ENCODE measurements around the gene ARHGAP26. TPM values are rescaled to one million over a fixed set of nuclear protein-coding genes. Genes with fewer than 3 reads are reported as not detected.

Gene ARHGAP26
- total and polyA plus RNA-seq, 2 experiments from 2014 or later: 9.5 to 16.8 TPM

DNA sequence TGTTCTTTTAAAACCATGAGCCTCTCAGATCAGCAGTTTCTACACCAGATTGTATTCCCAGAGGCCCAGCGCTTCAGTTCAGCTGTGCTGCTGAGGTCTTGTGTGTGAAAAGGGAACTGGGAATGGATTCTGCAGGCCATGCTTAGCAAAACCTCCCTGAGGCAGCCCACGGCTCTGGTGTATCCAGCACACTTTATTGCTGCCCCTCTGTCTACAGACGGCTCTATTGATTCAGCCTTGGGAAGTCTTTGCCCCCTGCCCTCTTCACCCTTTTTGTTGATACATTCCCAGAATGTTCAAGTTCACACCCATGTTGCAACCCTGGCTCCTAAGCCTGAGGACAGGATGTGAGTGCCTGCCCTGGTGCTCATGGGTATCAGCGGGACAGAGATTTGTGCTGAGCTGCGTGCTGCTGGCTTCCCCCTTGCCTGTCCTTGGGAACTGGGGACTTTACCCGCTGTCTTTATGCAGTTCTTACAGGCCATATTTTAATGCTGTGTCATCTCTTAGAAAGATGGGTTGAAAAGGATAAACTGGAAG, 37.3 kb downstream of the ARHGAP26 start:
- Histone ChIP-seq H4K20me1 (replicated peaks; ENCODE audit: insufficient read depth) (peaks cover 4% of the 10 kb centered on the region; the same call in 1 of the 2 replicates), H3F3A (replicated peaks; ENCODE audit: low read depth) (no peaks in the 10 kb centered on the region; the same call in 1 of the 2 replicates), H3K4me2 (no peak overlapping the region; the same call in 1 of the 2 replicates), H3K27ac (ENCODE audit: low read depth) (peak overlapping the region; percentile 15; the same call in 1 of the 2 replicates), H3K4me1 (ENCODE audit: insufficient read depth) (peaks cover 20% of the 10 kb centered on the region; the same call in 1 of the 2 replicates), H3K9me2 (ENCODE audit: insufficient read depth) (no peaks in the 10 kb centered on the region), H3K27me3 (ENCODE audit: insufficient read depth) (no peaks in the 10 kb centered on the region), H3K36me3 (ENCODE audit: insufficient read depth) (no peaks in the 10 kb centered on the region), H3K79me2 (replicated peaks; ENCODE audit: insufficient read depth) (peaks cover 52% of the 10 kb centered on the region), H3K4me3 (no peak overlapping the region), H2AFZ (no peak overlapping the region)
- peaks cover 3% of the 10 kb centered on the region for H3K27me3 Mint-ChIP-seq (ENCODE audit: insufficient read depth, low read depth, poor library complexity)
- peaks cover 23% of the 10 kb centered on the region for H3K4me1 Mint-ChIP-seq
- TF ChIP-seq EZH2 (IDR thresholded peaks at IDR 0.05; ENCODE audit: low read depth, unreplicated experiment) (no peak), CREB1 (CRISPR knock-in tag; IDR thresholded peaks at IDR 0.05; ENCODE audit: low read depth) (no peak), STAT1 (IDR thresholded peaks at IDR 0.05; ENCODE audit: unreplicated experiment) (no peak), EZH2phosphoT487 (IDR thresholded peaks at IDR 0.05; ENCODE audit: unreplicated experiment) (no peak), JUNB (IDR thresholded peaks at IDR 0.05; ENCODE audit: unreplicated experiment) (no peak), NANOG (IDR thresholded peaks at IDR 0.05; ENCODE audit: borderline replicate concordance) (no peak), ZNF114 (CRISPR knock-in tag; IDR thresholded peaks at IDR 0.05) (no peak), ZNF331 (CRISPR knock-in tag; IDR thresholded peaks at IDR 0.05; ENCODE audit: low read depth) (no peak), POLR2AphosphoS5 (IDR thresholded peaks at IDR 0.05; ENCODE audit: low read depth) (no peak)
- TF ChIP-seq, protein P1, sequence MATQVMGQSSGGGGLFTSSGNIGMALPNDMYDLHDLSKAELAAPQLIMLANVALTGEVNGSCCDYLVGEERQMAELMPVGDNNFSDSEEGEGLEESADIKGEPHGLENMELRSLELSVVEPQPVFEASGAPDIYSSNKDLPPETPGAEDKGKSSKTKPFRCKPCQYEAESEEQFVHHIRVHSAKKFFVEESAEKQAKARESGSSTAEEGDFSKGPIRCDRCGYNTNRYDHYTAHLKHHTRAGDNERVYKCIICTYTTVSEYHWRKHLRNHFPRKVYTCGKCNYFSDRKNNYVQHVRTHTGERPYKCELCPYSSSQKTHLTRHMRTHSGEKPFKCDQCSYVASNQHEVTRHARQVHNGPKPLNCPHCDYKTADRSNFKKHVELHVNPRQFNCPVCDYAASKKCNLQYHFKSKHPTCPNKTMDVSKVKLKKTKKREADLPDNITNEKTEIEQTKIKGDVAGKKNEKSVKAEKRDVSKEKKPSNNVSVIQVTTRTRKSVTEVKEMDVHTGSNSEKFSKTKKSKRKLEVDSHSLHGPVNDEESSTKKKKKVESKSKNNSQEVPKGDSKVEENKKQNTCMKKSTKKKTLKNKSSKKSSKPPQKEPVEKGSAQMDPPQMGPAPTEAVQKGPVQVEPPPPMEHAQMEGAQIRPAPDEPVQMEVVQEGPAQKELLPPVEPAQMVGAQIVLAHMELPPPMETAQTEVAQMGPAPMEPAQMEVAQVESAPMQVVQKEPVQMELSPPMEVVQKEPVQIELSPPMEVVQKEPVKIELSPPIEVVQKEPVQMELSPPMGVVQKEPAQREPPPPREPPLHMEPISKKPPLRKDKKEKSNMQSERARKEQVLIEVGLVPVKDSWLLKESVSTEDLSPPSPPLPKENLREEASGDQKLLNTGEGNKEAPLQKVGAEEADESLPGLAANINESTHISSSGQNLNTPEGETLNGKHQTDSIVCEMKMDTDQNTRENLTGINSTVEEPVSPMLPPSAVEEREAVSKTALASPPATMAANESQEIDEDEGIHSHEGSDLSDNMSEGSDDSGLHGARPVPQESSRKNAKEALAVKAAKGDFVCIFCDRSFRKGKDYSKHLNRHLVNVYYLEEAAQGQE (IDR thresholded peaks at IDR 0.05; ENCODE audit: unreplicated experiment): no peak
- TF ChIP-seq, protein P2, sequence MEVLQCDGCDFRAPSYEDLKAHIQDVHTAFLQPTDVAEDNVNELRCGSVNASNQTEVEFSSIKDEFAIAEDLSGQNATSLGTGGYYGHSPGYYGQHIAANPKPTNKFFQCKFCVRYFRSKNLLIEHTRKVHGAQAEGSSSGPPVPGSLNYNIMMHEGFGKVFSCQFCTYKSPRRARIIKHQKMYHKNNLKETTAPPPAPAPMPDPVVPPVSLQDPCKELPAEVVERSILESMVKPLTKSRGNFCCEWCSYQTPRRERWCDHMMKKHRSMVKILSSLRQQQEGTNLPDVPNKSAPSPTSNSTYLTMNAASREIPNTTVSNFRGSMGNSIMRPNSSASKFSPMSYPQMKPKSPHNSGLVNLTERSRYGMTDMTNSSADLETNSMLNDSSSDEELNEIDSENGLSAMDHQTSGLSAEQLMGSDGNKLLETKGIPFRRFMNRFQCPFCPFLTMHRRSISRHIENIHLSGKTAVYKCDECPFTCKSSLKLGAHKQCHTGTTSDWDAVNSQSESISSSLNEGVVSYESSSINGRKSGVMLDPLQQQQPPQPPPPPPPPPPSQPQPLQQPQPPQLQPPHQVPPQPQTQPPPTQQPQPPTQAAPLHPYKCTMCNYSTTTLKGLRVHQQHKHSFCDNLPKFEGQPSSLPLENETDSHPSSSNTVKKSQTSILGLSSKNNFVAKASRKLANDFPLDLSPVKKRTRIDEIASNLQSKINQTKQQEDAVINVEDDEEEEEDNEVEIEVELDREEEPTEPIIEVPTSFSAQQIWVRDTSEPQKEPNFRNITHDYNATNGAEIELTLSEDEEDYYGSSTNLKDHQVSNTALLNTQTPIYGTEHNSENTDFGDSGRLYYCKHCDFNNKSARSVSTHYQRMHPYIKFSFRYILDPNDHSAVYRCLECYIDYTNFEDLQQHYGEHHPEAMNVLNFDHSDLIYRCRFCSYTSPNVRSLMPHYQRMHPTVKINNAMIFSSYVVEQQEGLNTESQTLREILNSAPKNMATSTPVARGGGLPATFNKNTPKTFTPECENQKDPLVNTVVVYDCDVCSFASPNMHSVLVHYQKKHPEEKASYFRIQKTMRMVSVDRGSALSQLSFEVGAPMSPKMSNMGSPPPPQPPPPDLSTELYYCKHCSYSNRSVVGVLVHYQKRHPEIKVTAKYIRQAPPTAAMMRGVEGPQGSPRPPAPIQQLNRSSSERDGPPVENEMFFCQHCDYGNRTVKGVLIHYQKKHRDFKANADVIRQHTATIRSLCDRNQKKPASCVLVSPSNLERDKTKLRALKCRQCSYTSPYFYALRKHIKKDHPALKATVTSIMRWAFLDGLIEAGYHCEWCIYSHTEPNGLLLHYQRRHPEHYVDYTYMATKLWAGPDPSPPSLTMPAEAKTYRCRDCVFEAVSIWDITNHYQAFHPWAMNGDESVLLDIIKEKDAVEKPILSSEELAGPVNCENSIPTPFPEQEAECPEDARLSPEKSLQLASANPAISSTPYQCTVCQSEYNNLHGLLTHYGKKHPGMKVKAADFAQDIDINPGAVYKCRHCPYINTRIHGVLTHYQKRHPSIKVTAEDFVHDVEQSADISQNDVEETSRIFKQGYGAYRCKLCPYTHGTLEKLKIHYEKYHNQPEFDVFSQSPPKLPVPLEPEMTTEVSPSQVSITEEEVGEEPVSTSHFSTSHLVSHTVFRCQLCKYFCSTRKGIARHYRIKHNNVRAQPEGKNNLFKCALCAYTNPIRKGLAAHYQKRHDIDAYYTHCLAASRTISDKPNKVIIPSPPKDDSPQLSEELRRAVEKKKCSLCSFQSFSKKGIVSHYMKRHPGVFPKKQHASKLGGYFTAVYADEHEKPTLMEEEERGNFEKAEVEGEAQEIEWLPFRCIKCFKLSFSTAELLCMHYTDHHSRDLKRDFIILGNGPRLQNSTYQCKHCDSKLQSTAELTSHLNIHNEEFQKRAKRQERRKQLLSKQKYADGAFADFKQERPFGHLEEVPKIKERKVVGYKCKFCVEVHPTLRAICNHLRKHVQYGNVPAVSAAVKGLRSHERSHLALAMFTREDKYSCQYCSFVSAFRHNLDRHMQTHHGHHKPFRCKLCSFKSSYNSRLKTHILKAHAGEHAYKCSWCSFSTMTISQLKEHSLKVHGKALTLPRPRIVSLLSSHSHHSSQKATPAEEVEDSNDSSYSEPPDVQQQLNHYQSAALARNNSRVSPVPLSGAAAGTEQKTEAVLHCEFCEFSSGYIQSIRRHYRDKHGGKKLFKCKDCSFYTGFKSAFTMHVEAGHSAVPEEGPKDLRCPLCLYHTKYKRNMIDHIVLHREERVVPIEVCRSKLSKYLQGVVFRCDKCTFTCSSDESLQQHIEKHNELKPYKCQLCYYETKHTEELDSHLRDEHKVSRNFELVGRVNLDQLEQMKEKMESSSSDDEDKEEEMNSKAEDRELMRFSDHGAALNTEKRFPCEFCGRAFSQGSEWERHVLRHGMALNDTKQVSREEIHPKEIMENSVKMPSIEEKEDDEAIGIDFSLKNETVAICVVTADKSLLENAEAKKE (CRISPR knock-in tag; IDR thresholded peaks at IDR 0.05): no peak
- TF ChIP-seq, protein P3, sequence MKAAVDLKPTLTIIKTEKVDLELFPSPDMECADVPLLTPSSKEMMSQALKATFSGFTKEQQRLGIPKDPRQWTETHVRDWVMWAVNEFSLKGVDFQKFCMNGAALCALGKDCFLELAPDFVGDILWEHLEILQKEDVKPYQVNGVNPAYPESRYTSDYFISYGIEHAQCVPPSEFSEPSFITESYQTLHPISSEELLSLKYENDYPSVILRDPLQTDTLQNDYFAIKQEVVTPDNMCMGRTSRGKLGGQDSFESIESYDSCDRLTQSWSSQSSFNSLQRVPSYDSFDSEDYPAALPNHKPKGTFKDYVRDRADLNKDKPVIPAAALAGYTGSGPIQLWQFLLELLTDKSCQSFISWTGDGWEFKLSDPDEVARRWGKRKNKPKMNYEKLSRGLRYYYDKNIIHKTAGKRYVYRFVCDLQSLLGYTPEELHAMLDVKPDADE (IDR thresholded peaks at IDR 0.05): no peak
- TF ChIP-seq, protein P4, sequence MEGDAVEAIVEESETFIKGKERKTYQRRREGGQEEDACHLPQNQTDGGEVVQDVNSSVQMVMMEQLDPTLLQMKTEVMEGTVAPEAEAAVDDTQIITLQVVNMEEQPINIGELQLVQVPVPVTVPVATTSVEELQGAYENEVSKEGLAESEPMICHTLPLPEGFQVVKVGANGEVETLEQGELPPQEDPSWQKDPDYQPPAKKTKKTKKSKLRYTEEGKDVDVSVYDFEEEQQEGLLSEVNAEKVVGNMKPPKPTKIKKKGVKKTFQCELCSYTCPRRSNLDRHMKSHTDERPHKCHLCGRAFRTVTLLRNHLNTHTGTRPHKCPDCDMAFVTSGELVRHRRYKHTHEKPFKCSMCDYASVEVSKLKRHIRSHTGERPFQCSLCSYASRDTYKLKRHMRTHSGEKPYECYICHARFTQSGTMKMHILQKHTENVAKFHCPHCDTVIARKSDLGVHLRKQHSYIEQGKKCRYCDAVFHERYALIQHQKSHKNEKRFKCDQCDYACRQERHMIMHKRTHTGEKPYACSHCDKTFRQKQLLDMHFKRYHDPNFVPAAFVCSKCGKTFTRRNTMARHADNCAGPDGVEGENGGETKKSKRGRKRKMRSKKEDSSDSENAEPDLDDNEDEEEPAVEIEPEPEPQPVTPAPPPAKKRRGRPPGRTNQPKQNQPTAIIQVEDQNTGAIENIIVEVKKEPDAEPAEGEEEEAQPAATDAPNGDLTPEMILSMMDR (conservative IDR thresholded peaks at IDR 0.05; ENCODE audit: low read depth in 2 of 2): no peak
- H3K9me3 Mint-ChIP-seq: no peaks in the 10 kb centered on the region
- no peak overlapping the region for H3K4me3 Mint-ChIP-seq
- ATAC-seq (peak; percentile 50), DNase-seq (ENCODE audit: low spot score) (no peak)
- H3K27ac Mint-ChIP-seq: peak overlapping the region; percentile 50; the same call in 1 of the 2 replicates
- no peaks in the 10 kb centered on the region for H3K36me3 Mint-ChIP-seq (ENCODE audit: low read depth)

Data from GM23338 (cell line).